Vagina (tissue), 2 donors: ENCODE results near the gene STX16. TPM values are rescaled to one million over a fixed set of nuclear protein-coding genes. Genes with fewer than 3 reads are reported as not detected.

Source experiments
- DNase-seq, 2 donors: peaks; one replicate each; pipeline ENCODE4 v3.0.0-alpha.2; 2017; ENCODE audit errors: extremely low spot score in 2 of 2
- H3K27ac ChIP-seq: fragments of 200-600 bp; sonication (generic); one replicate; pipeline ENCODE4 v1.5.1; 2019
- H3K27me3 ChIP-seq: fragments of 200-600 bp; sonication (generic); one replicate; pipeline ENCODE4 v1.5.1; 2019
- H3K36me3 ChIP-seq, 2 donors: fragments of 200-600 bp; sonication (generic); one replicate each; pipeline ENCODE4 v1.5.1; 2017 to 2019
- H3K4me1 ChIP-seq: fragments of 200-600 bp; sonication (generic); one replicate; pipeline ENCODE4 v1.5.1; 2019
- H3K4me3 ChIP-seq, 2 donors: fragments of 200-600 bp; sonication (generic); 1 replicate in 1 of 2; 2 replicates in 1 of 2; pipeline ENCODE4 v1.5.1; 2016 to 2019
- H3K9me3 ChIP-seq: fragments of 200-600 bp; sonication (generic); one replicate; pipeline ENCODE4 v1.5.1; 2019
- CTCF ChIP-seq, 3 experiments: fragments of 450-650 bp in 2 of 3; fragments of 200-600 bp in 1 of 3; sonication (generic) in 1 of 3; IDR thresholded peaks; one replicate each; pipeline ENCODE4 v1.5.1; 2017 to 2019; ENCODE audit warnings: antibody characterized with exemption in 3 of 3, mild to moderate bottlenecking in 2 of 3, moderate library complexity in 2 of 3
- POLR2A ChIP-seq, 2 donors: fragments of 450-650 bp; IDR thresholded peaks; one replicate each; pipeline ENCODE4 v1.6.1; 2017; ENCODE audit warnings: antibody characterized with exemption in 2 of 2, mild to moderate bottlenecking in 2 of 2, moderate library complexity in 2 of 2
- POLR2AphosphoS5 ChIP-seq, 2 donors: sonication (generic); formaldehyde crosslinking; IDR thresholded peaks; one replicate each; pipeline ENCODE4 v1.9.0; 2017; ENCODE audit warnings: antibody characterized with exemption in 2 of 2, mild to moderate bottlenecking in 2 of 2, low read depth in 1 of 2; ENCODE audit not compliant: insufficient read depth in 1 of 2
- intact Hi-C: fragments of 100-400 bp; cut with DNase I; formaldehyde crosslinking; loops from one replicate; pipeline ENCODE4 v1.15.1; 2023
- total RNA-seq: library from RNA; depleted of rRNA; stranded (reverse); fragments of >200 nt; gene quantifications from one replicate; pipeline ENCODE4 v1.2.3, GENCODE V29; 2016

The STX16 gene
- total RNA-seq, 1 donor from 2014 or later = 49.4 TPM

GRCh38 chr20:58633161-58634053, 17.7 kb upstream of the STX16 start:
- intact Hi-C loops = no loop called here
- H3K27me3 ChIP-seq = no peaks in the 10 kb centered on the region
- no peaks in the 10 kb centered on the region for H3K4me1 ChIP-seq
- TF ChIP-seq POLR2A (IDR thresholded peaks at IDR 0.05) (no peak), POLR2AphosphoS5 (IDR thresholded peaks at IDR 0.05; ENCODE audit: insufficient read depth in 1 of 2, low read depth in 1 of 2) (no peak), CTCF (IDR thresholded peaks at IDR 0.05) (no peak)
- no peak for DNase-seq
- no peak overlapping the region for H3K4me3 ChIP-seq
- H3K27ac ChIP-seq = no peak overlapping the region
- H3K36me3 ChIP-seq = no peaks in the 10 kb centered on the region
- H3K9me3 ChIP-seq = no peaks in the 10 kb centered on the region

- intact Hi-C loops = no loop called here
- Histone ChIP-seq H3K4me3 (no peak overlapping the region), H3K9me3 (no peaks in the 10 kb centered on the region), H3K4me1 (no peaks in the 10 kb centered on the region), H3K27me3 (no peaks in the 10 kb centered on the region), H3K36me3 (no peaks in the 10 kb centered on the region), H3K27ac (no peak overlapping the region)
- TF ChIP-seq CTCF (IDR thresholded peaks at IDR 0.05) = no peak
- TF ChIP-seq POLR2AphosphoS5 (IDR thresholded peaks at IDR 0.05; ENCODE audit: insufficient read depth in 1 of 2, low read depth in 1 of 2) = no peak
- TF ChIP-seq POLR2A (IDR thresholded peaks at IDR 0.05) = no peak
- no peak for DNase-seq
Observed at GRCh38 chr20:58634059-58634458, 17.0 kb upstream of the STX16 start.

GRCh38 chr20:58634521-58635278, 16.4 kb upstream of the STX16 start:
- DNase-seq = no peak
- H3K27ac ChIP-seq = no peak overlapping the region
- no peaks in the 10 kb centered on the region for H3K27me3 ChIP-seq
- no peaks in the 10 kb centered on the region for H3K9me3 ChIP-seq
- H3K36me3 ChIP-seq = no peaks in the 10 kb centered on the region
- no peak for TF ChIP-seq POLR2A (IDR thresholded peaks at IDR 0.05)
- no peak for TF ChIP-seq CTCF (IDR thresholded peaks at IDR 0.05)
- TF ChIP-seq POLR2AphosphoS5 (IDR thresholded peaks at IDR 0.05; ENCODE audit: insufficient read depth in 1 of 2, low read depth in 1 of 2) = no peak
- intact Hi-C loops = no loop called here
- no peak overlapping the region for H3K4me3 ChIP-seq
- H3K4me1 ChIP-seq = no peaks in the 10 kb centered on the region

GRCh38 chr20:58635279-58635665, 15.8 kb upstream of the STX16 start:
- no peak for TF ChIP-seq POLR2AphosphoS5 (IDR thresholded peaks at IDR 0.05; ENCODE audit: insufficient read depth in 1 of 2, low read depth in 1 of 2)
- no peak for TF ChIP-seq CTCF (IDR thresholded peaks at IDR 0.05)
- no peak for TF ChIP-seq POLR2A (IDR thresholded peaks at IDR 0.05)
- intact Hi-C loops = no loop called here

More at GRCh38 chr20:58635279-58635665, 15.8 kb upstream of the STX16 start:
- no peaks in the 10 kb centered on the region for H3K36me3 ChIP-seq
- no peaks in the 10 kb centered on the region for H3K4me1 ChIP-seq
- no peaks in the 10 kb centered on the region for H3K9me3 ChIP-seq
- no peaks in the 10 kb centered on the region for H3K27me3 ChIP-seq
- no peak overlapping the region for H3K4me3 ChIP-seq
- DNase-seq = no peak
- no peak overlapping the region for H3K27ac ChIP-seq
